GM13976 (cell line): ENCODE measurements around the gene CBX1.
"Not testable (repeated sequence)": the region's sequence is repeated elsewhere in the genome, so short reads cannot be mapped to it uniquely, and the experiment has no call there.

Experiments used
- DNase-seq: peaks from one replicate; pipeline ENCODE4 v3.0.0; 2012; ENCODE audit warnings: low spot score
- CTCF ChIP-seq: IDR thresholded peaks from 2 replicates; pipeline ENCODE4 v1.5.1; 2012; ENCODE audit warnings: borderline replicate concordance, mild to moderate bottlenecking; ENCODE audit not compliant: insufficient read depth; ENCODE audit errors: extremely low read depth, missing control alignments, control extremely low read depth
- in situ Hi-C: fragments of 300-500 bp; cut with MboI; formaldehyde crosslinking; loops from one replicate; pipeline ENCODE4 v1.12.0; 2022; ENCODE audit warnings: low sequenced_read_pairs, mixed read lengths, inconsistent platforms; ENCODE audit not compliant: unreplicated experiment

Gene CBX1

GRCh38 chr17:48037036-48037837 lies 64.0 kb downstream of the CBX1 start, which contains the start of gene COPZ2:
Gene COPZ2 (minus strand): TSS chr17:48037797. CDS start chr17:48037777, 20 bp downstream.
- in situ Hi-C loops = no loop called here
- peak; percentile 63 for DNase-seq
- peak; percentile 66 for TF ChIP-seq CTCF

- in situ Hi-C loops = no loop called here
- TF ChIP-seq CTCF = no peak
- no peak for DNase-seq
Observed at GRCh38 chr17:48036693-48037035, 64.6 kb downstream of the CBX1 start.

- in situ Hi-C loops = loop anchor here (5.0 kb wide), 1 partner anchor 33 kb away; no protein-coding TSS in a partner anchor
Observed at GRCh38 chr17:48034734-48035133, 66.5 kb downstream of the CBX1 start.

GRCh38 chr17:48031966-48032365 lies 69.3 kb downstream of the CBX1 start:
- DNase-seq = no peak
- TF ChIP-seq CTCF = no peak
- in situ Hi-C loops = loop anchor here (5.0 kb wide), 1 partner anchor 35 kb away; no protein-coding TSS in a partner anchor

More at GRCh38 chr17:48034734-48035133, 66.5 kb downstream of the CBX1 start:
- DNase-seq = not testable (repeated sequence)

- in situ Hi-C loops = loop anchor here (5.0 kb wide), 1 partner anchor 37 kb away; no protein-coding TSS in a partner anchor
- TF ChIP-seq CTCF = no peak
- DNase-seq = no peak
Observed at GRCh38 chr17:48030531-48030930, 70.7 kb downstream of the CBX1 start.

- in situ Hi-C loops = no loop called here
- TF ChIP-seq CTCF = no peak
- no peak for DNase-seq
Observed at GRCh38 chr17:48028736-48029135, 72.5 kb downstream of the CBX1 start.

GRCh38 chr17:48027322-48027981 lies 73.8 kb downstream of the CBX1 start:
- no peak for DNase-seq
- no peak for TF ChIP-seq CTCF
- in situ Hi-C loops = no loop called here
